Loucy (cell line): Measurements from ENCODE around the gene GNAQ.

Source experiments
- EZH2phosphoT487 ChIP-seq: fragments of 200-600 bp; IDR thresholded peaks from 2 replicates; pipeline ENCODE4 v1.6.1; 2018; ENCODE audit warnings: antibody characterized with exemption, mild to moderate bottlenecking, moderate library complexity, borderline replicate concordance
- TF ChIP-seq, protein P1 (sequence below): fragments of 200-600 bp; sonication (generic); conservative IDR thresholded peaks from 2 replicates; pipeline ENCODE4 v1.5.1; 2014; ENCODE audit warnings: mild to moderate bottlenecking, antibody characterized with exemption, low read length

GRCh38 chr9:77707383-77708063 is 324.1 kb downstream of the GNAQ start:
- TF ChIP-seq, protein P1, sequence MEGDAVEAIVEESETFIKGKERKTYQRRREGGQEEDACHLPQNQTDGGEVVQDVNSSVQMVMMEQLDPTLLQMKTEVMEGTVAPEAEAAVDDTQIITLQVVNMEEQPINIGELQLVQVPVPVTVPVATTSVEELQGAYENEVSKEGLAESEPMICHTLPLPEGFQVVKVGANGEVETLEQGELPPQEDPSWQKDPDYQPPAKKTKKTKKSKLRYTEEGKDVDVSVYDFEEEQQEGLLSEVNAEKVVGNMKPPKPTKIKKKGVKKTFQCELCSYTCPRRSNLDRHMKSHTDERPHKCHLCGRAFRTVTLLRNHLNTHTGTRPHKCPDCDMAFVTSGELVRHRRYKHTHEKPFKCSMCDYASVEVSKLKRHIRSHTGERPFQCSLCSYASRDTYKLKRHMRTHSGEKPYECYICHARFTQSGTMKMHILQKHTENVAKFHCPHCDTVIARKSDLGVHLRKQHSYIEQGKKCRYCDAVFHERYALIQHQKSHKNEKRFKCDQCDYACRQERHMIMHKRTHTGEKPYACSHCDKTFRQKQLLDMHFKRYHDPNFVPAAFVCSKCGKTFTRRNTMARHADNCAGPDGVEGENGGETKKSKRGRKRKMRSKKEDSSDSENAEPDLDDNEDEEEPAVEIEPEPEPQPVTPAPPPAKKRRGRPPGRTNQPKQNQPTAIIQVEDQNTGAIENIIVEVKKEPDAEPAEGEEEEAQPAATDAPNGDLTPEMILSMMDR: no peak
- TF ChIP-seq EZH2phosphoT487: no peak
